ENCODE measurements around the gene TMEM51. TPM values are rescaled to one million over a fixed set of nuclear protein-coding genes. Genes with fewer than 3 reads are reported as not detected.

The TMEM51 gene
- total RNA-seq, 1 donor from 2014 or later: 0.81 TPM

- Mint-ChIP-seq H3K4me3 (ENCODE audit: unreplicated experiment) (no peak overlapping the region), H3K9me3 (ENCODE audit: unreplicated experiment) (no peaks in the 10 kb centered on the region), H3K36me3 (ENCODE audit: unreplicated experiment) (no peaks in the 10 kb centered on the region), H3K27me3 (ENCODE audit: unreplicated experiment) (peaks cover 6% of the 10 kb centered on the region), H3K4me1 (ENCODE audit: unreplicated experiment) (peaks cover 15% of the 10 kb centered on the region), H3K27ac (ENCODE audit: unreplicated experiment) (no peak overlapping the region)
- no peak for TF ChIP-seq CTCF (IDR thresholded peaks at IDR 0.05)
- DNase-seq (ENCODE audit: extremely low spot score, unreplicated experiment): no peak
These were observed 28.0 kb downstream of the TMEM51 start for GRCh38 chr1:15181564-15181963.

GRCh38 chr1:15184436-15185241 lies 31.1 kb downstream of the TMEM51 start:
- Mint-ChIP-seq H3K36me3 (ENCODE audit: unreplicated experiment) (no peaks in the 10 kb centered on the region), H3K27ac (ENCODE audit: unreplicated experiment) (no peak overlapping the region), H3K4me1 (ENCODE audit: unreplicated experiment) (peaks cover 8% of the 10 kb centered on the region)

DNA sequence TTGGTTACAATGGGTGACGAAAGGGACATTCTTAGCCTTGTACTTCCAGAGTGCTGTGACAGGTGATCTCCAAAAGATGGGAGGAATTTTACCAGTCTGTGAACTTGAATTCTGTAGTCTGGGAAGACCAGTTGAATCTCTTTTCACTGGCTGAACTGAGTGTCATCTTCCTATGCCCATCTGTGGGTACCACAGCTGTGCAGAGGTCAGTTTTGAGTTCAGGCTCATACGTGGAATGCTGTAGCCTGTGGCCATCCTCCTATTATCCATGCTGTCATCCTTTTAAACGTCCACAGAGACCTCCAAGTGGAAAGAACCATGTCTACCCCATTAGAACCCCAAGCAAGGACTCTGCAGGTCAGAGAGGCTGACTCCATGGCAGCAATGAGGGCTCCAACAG lies 32.1 kb downstream of the TMEM51 start:
- no peak overlapping the region for H3K4me3 Mint-ChIP-seq (ENCODE audit: unreplicated experiment)
- H3K9me3 Mint-ChIP-seq (ENCODE audit: unreplicated experiment): no peaks in the 10 kb centered on the region
- no peak for TF ChIP-seq CTCF (IDR thresholded peaks at IDR 0.05)

More at GRCh38 chr1:15184436-15185241, 31.1 kb downstream of the TMEM51 start:
- H3K9me3 Mint-ChIP-seq (ENCODE audit: unreplicated experiment): no peaks in the 10 kb centered on the region
- no peak for DNase-seq (ENCODE audit: extremely low spot score, unreplicated experiment)
- H3K4me3 Mint-ChIP-seq (ENCODE audit: unreplicated experiment): no peak overlapping the region
- H3K27me3 Mint-ChIP-seq (ENCODE audit: unreplicated experiment): peaks cover 13% of the 10 kb centered on the region
- TF ChIP-seq CTCF (IDR thresholded peaks at IDR 0.05): no peak

DNA sequence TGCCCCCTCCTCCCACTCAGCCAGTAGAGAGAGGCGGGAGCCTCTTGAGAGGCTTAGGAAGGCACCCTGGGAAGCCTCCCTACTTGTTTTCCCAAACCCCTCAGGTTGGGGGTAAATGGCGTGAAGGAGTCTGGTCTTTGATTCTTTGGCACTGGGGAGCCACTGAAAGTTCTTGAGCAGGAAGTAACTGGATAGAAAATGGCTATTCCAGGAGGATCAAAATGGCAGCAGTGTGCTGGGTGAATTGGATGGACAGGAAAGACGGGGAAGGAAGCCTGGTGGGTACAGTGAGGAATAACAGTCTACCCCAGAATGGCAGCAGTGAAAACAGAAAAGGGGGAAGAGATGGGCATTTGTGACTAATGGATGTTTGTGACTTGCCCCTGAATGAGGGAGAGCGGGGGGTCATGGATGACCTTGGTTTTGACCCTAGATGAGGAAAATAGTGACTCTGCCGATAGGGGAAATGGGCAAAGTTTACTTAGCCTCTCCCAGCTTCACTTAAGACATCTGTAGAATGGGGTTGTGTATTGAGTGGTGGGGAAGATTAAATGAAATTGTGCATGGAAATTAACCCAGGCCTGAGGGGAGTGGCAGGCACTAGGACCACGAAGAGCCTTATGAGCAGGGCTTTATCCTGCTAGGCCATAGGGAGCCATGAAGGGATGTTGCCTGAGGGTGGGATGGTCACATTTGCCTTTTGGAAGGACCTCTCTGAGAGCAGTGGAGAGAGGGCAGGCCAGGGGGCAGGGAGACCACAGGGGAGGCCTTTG lies 32.7 kb downstream of the TMEM51 start:
- H3K4me3 Mint-ChIP-seq (ENCODE audit: unreplicated experiment): no peak overlapping the region
- H3K4me1 Mint-ChIP-seq (ENCODE audit: unreplicated experiment): peaks cover 6% of the 10 kb centered on the region
- no peaks in the 10 kb centered on the region for H3K36me3 Mint-ChIP-seq (ENCODE audit: unreplicated experiment)
- no peak for DNase-seq (ENCODE audit: extremely low spot score, unreplicated experiment)
- TF ChIP-seq CTCF (IDR thresholded peaks at IDR 0.05): no peak
- no peak overlapping the region for H3K27ac Mint-ChIP-seq (ENCODE audit: unreplicated experiment)
- peaks cover 13% of the 10 kb centered on the region for H3K27me3 Mint-ChIP-seq (ENCODE audit: unreplicated experiment)
- no peaks in the 10 kb centered on the region for H3K9me3 Mint-ChIP-seq (ENCODE audit: unreplicated experiment)

More for the DNA sequence above, 32.1 kb downstream of the TMEM51 start:
- DNase-seq (ENCODE audit: extremely low spot score, unreplicated experiment): no peak
- Mint-ChIP-seq H3K36me3 (ENCODE audit: unreplicated experiment) (no peaks in the 10 kb centered on the region), H3K27me3 (ENCODE audit: unreplicated experiment) (peaks cover 13% of the 10 kb centered on the region), H3K4me1 (ENCODE audit: unreplicated experiment) (peaks cover 6% of the 10 kb centered on the region), H3K27ac (ENCODE audit: unreplicated experiment) (no peak overlapping the region)

- no peak for DNase-seq (ENCODE audit: extremely low spot score, unreplicated experiment)
- Mint-ChIP-seq H3K36me3 (ENCODE audit: unreplicated experiment) (no peaks in the 10 kb centered on the region), H3K4me3 (ENCODE audit: unreplicated experiment) (no peak overlapping the region), H3K9me3 (ENCODE audit: unreplicated experiment) (no peaks in the 10 kb centered on the region), H3K27me3 (ENCODE audit: unreplicated experiment) (peaks cover 13% of the 10 kb centered on the region), H3K27ac (ENCODE audit: unreplicated experiment) (no peak overlapping the region), H3K4me1 (ENCODE audit: unreplicated experiment) (peaks cover 6% of the 10 kb centered on the region)
- TF ChIP-seq CTCF (IDR thresholded peaks at IDR 0.05): no peak
These were observed 33.3 kb downstream of the TMEM51 start for GRCh38 chr1:15186846-15187151.
